PFSK-1 (cell line): Measurements from ENCODE around the gene DRAM1.

ENCODE experiments used
- FOXP2 ChIP-seq: optimal IDR thresholded peaks from 2 replicates; pipeline ENCODE3; 2011; ENCODE audit warnings: borderline replicate concordance, control low read depth, inconsistent platforms; ENCODE audit not compliant: insufficient read depth; ENCODE audit errors: extremely low read length, extremely low read depth
- POLR2AphosphoS5 ChIP-seq: IDR thresholded peaks from 2 replicates; pipeline ENCODE4 v1.6.1; 2012; ENCODE audit warnings: low read depth, mild to moderate bottlenecking, control low read depth, low read length, moderate library complexity
- SIN3A ChIP-seq: IDR thresholded peaks from 2 replicates; pipeline ENCODE4 v1.6.1; 2012; ENCODE audit warnings: mild to moderate bottlenecking, low read length, moderate library complexity, borderline replicate concordance; ENCODE audit not compliant: insufficient read depth
- TAF1 ChIP-seq: IDR thresholded peaks from 2 replicates; pipeline ENCODE4 v1.6.1; 2012; ENCODE audit warnings: low read length, control low read depth, borderline replicate concordance; ENCODE audit not compliant: insufficient read depth
- TF ChIP-seq, protein P1 (sequence below), 2 experiments: IDR thresholded peaks; 2 replicates each; pipeline versions ENCODE4 v1.6.1 to v1.8.0; 2011 to 2012; ENCODE audit warnings: low read depth in 2 of 2, low read length in 2 of 2, control low read depth in 1 of 2, inconsistent platforms in 1 of 2, mild to moderate bottlenecking in 1 of 2, moderate library complexity in 1 of 2; ENCODE audit not compliant: insufficient read depth in 1 of 2

DRAM1 gene

DNA sequence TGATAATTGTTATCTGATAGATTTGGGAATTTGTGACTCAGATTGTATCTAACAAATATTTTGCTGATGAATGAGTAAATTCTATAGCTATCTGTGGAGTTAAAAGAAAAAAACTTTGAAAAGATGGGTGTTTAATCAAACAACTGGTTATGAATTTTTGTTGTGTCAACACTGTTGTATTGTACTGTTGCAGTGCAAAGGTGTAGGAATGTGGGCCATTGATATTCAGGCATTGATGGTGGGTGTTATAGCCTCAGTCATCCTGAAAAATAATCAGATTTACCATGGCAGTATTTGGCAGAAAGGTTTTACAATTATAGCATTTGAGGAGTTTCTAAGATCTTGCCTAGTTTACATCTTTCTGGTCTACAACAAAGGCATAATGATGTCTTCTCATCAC lies 15.4 kb downstream of the DRAM1 start:
- TF ChIP-seq FOXP2, result no peak
- TF ChIP-seq, protein P1, sequence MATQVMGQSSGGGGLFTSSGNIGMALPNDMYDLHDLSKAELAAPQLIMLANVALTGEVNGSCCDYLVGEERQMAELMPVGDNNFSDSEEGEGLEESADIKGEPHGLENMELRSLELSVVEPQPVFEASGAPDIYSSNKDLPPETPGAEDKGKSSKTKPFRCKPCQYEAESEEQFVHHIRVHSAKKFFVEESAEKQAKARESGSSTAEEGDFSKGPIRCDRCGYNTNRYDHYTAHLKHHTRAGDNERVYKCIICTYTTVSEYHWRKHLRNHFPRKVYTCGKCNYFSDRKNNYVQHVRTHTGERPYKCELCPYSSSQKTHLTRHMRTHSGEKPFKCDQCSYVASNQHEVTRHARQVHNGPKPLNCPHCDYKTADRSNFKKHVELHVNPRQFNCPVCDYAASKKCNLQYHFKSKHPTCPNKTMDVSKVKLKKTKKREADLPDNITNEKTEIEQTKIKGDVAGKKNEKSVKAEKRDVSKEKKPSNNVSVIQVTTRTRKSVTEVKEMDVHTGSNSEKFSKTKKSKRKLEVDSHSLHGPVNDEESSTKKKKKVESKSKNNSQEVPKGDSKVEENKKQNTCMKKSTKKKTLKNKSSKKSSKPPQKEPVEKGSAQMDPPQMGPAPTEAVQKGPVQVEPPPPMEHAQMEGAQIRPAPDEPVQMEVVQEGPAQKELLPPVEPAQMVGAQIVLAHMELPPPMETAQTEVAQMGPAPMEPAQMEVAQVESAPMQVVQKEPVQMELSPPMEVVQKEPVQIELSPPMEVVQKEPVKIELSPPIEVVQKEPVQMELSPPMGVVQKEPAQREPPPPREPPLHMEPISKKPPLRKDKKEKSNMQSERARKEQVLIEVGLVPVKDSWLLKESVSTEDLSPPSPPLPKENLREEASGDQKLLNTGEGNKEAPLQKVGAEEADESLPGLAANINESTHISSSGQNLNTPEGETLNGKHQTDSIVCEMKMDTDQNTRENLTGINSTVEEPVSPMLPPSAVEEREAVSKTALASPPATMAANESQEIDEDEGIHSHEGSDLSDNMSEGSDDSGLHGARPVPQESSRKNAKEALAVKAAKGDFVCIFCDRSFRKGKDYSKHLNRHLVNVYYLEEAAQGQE (IDR thresholded peaks at IDR 0.05; ENCODE audit: insufficient read depth in 1 of 2, low read depth in 2 of 2, low read length in 2 of 2), result no peak
- no peak for TF ChIP-seq SIN3A
- no peak for TF ChIP-seq POLR2AphosphoS5
- TF ChIP-seq TAF1, result no peak

DNA sequence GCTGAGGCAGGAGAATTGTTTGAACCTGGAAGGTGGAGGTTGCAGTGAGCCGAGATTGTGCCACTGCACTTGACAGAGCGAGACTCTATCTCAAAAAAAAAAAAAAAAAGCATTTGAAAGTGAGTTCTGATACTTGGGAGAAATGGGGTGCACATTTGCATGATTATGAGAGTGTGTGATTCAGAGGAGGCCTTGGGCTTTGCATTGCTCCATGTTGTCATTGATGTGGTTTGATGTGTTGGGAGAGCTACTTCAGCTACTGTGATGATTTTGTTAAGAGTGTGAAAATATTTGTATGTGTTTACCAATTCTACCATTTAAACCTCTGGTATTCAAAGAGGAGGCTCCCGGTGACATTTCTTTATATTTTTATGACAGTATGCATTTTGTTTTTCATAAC lies 24.4 kb downstream of the DRAM1 start:
- TF ChIP-seq SIN3A (no peak), POLR2AphosphoS5 (no peak), FOXP2 (no peak), TAF1 (no peak)
- TF ChIP-seq, protein P1 (IDR thresholded peaks at IDR 0.05; ENCODE audit: insufficient read depth in 1 of 2, low read depth in 2 of 2, low read length in 2 of 2), result no peak

DNA sequence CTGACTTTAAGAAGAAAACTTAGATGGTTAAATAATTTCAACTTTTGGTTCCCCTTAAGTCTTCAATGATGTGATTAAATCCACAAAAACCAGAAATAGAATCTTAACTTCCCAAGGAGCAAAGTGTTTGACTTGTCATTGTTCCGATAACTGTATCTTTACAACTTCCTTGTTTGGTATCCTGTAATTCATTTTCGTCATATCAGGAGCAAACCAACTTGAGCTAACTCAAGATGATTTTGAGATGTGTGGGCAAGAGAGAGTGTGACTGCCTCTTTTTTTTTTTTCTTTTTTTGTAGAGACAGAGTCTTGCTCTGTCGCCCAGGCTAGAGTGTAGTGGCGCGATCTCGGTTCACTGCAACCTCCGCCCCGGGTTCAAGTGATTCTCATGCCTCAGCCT lies 25.3 kb downstream of the DRAM1 start:
- TF ChIP-seq FOXP2 (no peak), POLR2AphosphoS5 (no peak), SIN3A (no peak), TAF1 (no peak)
- TF ChIP-seq, protein P1 (IDR thresholded peaks at IDR 0.05; ENCODE audit: insufficient read depth in 1 of 2, low read depth in 2 of 2, low read length in 2 of 2), result no peak

DNA sequence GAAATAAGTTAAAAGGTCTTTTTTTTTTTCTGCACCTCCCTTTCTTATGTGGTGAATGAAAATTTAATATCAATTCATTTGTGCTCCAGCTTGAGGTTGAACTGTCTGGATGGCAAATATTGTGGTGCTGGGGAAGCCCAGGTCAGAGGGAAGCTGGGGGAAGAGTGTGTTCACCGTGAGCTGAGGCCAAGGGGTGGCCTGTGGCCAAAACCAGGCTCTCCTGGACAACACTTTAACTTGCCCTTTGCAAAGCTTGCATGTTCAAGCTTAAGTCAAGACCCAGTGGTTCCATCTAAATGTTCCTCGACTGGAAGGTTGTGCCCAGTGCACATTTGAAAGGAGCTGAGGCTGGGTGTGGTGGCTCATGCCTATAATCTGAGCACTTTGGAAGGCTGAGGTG lies 28.8 kb downstream of the DRAM1 start:
- TF ChIP-seq, protein P1 (IDR thresholded peaks at IDR 0.05; ENCODE audit: insufficient read depth in 1 of 2, low read depth in 2 of 2, low read length in 2 of 2), result no peak
- TF ChIP-seq TAF1 (no peak), SIN3A (no peak), FOXP2 (no peak)

DNA sequence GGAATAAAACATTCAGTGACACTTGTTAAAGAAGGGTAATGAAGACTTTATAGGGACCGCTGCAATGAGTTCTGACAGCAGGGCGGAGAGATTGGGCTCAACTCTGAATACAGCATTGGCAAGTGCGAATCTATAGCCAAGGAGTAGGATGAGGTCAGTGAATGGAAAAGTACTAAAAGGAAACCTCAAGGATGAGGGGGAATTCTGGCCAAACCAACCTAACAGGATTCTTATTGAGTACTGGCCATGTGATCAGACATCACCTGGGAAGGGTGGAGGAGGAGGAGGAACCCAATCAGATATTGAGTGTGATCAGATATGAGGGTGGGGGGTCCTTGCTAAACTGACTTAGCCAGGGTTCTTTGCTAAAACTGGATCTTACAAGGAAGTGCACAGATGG lies 31.0 kb downstream of the DRAM1 start:
- TF ChIP-seq FOXP2 (no peak), SIN3A (no peak), TAF1 (no peak), POLR2AphosphoS5 (no peak)
- TF ChIP-seq, protein P1 (IDR thresholded peaks at IDR 0.05; ENCODE audit: insufficient read depth in 1 of 2, low read depth in 2 of 2, low read length in 2 of 2), result no peak
